Mononuclear cell (primary cell): ENCODE measurements around the gene DKK3. TPM values are rescaled to one million over a fixed set of nuclear protein-coding genes. Genes with fewer than 3 reads are reported as not detected.

ENCODE experiments used
- H3K27me3 ChIP-seq: 2 replicates; pipeline ENCODE4 v1.6.0; 2011; ENCODE audit warnings: low read length, control low read depth; ENCODE audit not compliant: insufficient read depth
- H3K4me1 ChIP-seq: 2 replicates; pipeline ENCODE4 v1.5.1; 2011; ENCODE audit warnings: mild to moderate bottlenecking, low read length, control low read depth; ENCODE audit not compliant: insufficient read depth
- H3K4me3 ChIP-seq: 2 replicates; pipeline ENCODE4 v1.5.1; 2011; ENCODE audit warnings: mild to moderate bottlenecking, low read length, moderate library complexity
- H3K9me3 ChIP-seq: 2 replicates; pipeline ENCODE4 v1.5.1; 2011; ENCODE audit warnings: low read depth, mild to moderate bottlenecking, control low read depth, low read length
- total RNA-seq: library from RNA; depleted of rRNA; stranded (reverse); fragments of >200 nt; gene quantifications from one replicate; pipeline ENCODE4 v1.2.3, GENCODE V29; 2012

Gene DKK3
- total RNA-seq, 1 donor: 0.73 TPM

GRCh38 chr11:11973866-11974265 is 34.6 kb downstream of the DKK3 start:
- H3K27me3 ChIP-seq: no peaks in the 10 kb centered on the region
- H3K4me1 ChIP-seq: no peaks in the 10 kb centered on the region
- H3K9me3 ChIP-seq: no peaks in the 10 kb centered on the region
- H3K4me3 ChIP-seq: no peak overlapping the region

- no peaks in the 10 kb centered on the region for H3K9me3 ChIP-seq
These were observed 35.0 kb downstream of the DKK3 start for GRCh38 chr11:11973361-11973800.

DNA sequence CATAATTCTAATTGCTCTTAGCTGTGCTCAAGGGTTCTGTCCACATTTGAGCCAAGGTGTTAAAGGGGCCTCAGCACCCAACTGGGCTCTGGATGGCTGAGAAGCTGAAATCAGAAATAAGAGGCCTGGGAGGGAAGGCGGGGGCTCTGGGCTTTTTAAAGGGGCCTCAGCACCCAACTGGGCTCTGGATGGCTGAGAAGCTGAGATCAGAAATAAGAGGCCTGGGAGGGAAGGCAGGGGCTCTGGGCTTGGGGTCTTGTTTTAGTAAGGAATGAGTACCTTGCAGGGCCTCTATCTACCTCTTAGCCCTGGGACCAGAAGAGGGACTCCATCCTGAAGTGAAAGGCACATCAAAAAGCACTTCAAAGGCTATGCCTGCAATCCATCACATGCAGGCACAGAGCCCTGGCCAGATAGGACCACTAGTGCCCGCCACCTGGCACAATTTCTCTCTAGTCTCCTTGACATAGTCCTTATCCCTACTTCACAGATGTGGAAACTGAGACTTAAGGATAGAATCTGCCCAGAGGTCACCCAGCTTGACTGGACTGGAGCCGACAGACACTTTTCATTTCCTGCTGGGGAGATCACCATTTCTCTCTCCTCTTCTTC is 35.6 kb downstream of the DKK3 start:
- no peaks in the 10 kb centered on the region for H3K4me1 ChIP-seq
- H3K9me3 ChIP-seq: no peaks in the 10 kb centered on the region
- no peak overlapping the region for H3K4me3 ChIP-seq
- no peaks in the 10 kb centered on the region for H3K27me3 ChIP-seq

More at GRCh38 chr11:11973361-11973800, 35.0 kb downstream of the DKK3 start:
- Histone ChIP-seq H3K4me3 (no peak overlapping the region), H3K27me3 (no peaks in the 10 kb centered on the region), H3K4me1 (no peaks in the 10 kb centered on the region)

GRCh38 chr11:11971906-11972547 is 36.4 kb downstream of the DKK3 start:
- no peaks in the 10 kb centered on the region for H3K9me3 ChIP-seq
- H3K4me1 ChIP-seq: no peaks in the 10 kb centered on the region
- no peak overlapping the region for H3K4me3 ChIP-seq
- no peaks in the 10 kb centered on the region for H3K27me3 ChIP-seq

GRCh38 chr11:11970556-11970955 is 37.9 kb downstream of the DKK3 start:
- Histone ChIP-seq H3K4me3 (no peak overlapping the region), H3K4me1 (no peaks in the 10 kb centered on the region), H3K9me3 (no peaks in the 10 kb centered on the region), H3K27me3 (no peaks in the 10 kb centered on the region)

- H3K9me3 ChIP-seq: no peaks in the 10 kb centered on the region
- no peak overlapping the region for H3K4me3 ChIP-seq
- no peaks in the 10 kb centered on the region for H3K27me3 ChIP-seq
- no peaks in the 10 kb centered on the region for H3K4me1 ChIP-seq
These were observed 38.8 kb downstream of the DKK3 start for GRCh38 chr11:11969380-11970215.

GRCh38 chr11:11968511-11969280 is 39.7 kb downstream of the DKK3 start:
- no peak overlapping the region for H3K4me3 ChIP-seq
- H3K4me1 ChIP-seq: no peaks in the 10 kb centered on the region
- H3K9me3 ChIP-seq: no peaks in the 10 kb centered on the region
- no peaks in the 10 kb centered on the region for H3K27me3 ChIP-seq

DNA sequence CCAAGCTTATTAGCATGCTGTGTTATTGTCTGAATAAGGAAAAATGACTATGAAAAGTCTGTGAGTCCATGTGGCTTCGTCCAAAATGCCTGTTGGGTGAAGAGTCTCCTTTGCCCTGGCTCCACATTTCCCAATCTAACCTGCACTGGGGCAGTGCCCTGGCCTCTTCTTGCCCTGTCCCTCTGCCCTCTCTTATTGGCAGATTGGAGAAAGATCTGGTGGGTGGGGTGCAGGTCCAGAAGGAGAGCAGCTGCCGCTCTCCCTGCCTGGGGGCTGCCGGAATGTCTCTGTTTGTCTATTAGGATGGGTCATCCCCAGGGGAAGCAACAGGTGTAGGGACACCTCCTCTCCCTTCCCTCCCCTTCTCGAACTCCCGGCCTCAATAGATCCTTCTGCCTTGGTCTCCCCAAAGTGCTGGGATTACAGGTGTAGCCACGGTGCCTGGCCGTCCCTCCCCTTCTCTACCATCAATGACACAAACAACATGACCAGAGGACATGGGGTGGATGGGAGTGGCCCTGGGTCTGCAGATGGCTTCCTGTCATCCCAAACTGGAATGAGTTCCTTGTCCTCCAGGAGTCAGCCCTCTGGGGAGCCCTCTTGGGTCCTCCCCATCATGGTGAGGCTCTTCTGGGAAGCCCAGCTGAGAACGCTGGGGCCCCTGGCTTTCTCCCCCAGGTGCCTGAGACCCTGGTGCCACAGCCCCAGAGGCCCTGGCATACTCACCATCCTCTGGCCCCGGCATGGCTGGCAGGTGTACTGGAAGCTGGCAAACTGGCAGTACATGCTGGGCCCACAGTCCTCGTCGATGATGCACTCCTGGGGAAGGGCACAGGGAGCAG is 40.5 kb downstream of the DKK3 start:
- Histone ChIP-seq H3K9me3 (no peaks in the 10 kb centered on the region), H3K27me3 (no peaks in the 10 kb centered on the region), H3K4me1 (no peaks in the 10 kb centered on the region), H3K4me3 (no peak overlapping the region)

DNA sequence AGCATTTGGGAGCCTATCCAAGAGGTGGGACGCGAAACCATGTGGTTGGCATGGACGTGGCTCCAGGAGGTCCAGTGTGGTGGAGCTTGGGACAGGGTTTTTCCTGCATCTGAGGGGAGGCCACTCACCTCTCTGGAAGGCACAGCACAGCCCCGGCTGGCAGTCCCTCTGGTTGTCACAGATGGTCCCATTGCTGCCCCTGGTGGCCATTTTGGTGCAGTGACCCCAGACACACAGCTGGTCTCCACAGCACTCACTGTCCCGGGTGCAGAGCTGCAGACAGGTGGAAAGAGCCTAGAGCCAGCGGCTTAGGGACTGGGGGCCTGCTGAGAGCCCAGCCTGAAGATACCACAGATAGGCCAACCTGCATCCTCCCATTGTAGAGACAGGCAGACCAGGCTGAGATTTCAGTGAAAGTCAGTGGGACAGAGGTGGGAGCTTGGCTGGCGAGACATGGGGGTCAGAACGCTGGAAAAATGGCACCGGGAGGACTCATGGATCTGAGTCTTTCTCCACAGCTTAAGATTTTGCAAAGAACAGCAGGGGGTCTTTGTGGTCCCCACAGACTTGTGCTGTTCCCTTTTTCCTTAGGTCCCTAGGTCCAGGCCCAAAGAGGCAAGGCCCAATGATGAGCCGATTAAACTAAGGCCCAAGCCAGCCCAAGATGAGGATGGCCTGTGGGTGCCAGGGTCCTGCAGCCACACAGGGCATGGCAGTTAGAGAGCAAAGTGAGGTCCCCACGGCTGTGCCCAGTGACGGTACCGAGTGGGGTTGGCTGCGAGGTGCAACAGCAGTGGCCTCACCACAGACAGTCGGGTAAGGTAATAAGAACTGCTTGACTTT is 41.4 kb downstream of the DKK3 start:
- Histone ChIP-seq H3K4me3 (no peak overlapping the region), H3K4me1 (no peaks in the 10 kb centered on the region)

GRCh38 chr11:11966354-11966741 is 42.1 kb downstream of the DKK3 start:
- H3K4me3 ChIP-seq: no peak overlapping the region
- no peaks in the 10 kb centered on the region for H3K27me3 ChIP-seq
- peaks cover 4% of the 10 kb centered on the region for H3K4me1 ChIP-seq
- H3K9me3 ChIP-seq: no peaks in the 10 kb centered on the region

More for the DNA sequence above, 41.4 kb downstream of the DKK3 start:
- Histone ChIP-seq H3K27me3 (no peaks in the 10 kb centered on the region), H3K9me3 (no peaks in the 10 kb centered on the region)

DNA sequence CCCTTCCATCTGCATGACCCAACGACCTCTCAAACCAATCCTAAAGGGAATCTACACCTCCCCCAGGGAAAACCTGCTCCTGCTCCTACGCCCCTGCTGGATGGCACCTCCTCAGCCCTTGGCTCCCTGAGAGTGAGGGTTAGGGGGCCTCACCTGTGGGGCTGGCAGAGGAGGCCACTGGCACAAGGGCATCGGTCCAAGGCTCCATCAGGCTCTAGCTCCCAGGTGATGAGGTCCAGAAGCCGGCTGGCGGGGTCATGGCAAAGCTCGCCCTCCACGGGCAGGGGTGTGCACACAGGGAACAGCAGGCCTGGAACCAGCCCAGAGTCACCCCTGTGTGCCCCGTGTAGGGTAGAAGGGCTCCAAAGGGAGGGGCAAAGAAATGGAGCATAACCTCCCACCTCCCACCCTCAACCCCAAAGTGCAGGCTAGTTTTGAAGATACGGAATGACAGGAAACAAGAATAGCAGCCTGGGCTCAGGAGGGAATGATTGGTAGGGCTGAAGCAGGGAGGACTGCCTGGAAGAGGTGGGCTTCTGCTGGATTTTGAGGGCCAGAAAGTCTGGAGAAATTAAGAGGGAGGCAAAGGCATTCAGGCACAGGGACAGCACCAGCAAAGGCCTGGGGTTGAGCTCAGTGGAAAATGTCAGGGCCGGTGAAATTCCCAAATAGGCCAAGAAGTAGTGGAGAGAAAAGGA is 42.6 kb downstream of the DKK3 start:
- Histone ChIP-seq H3K4me3 (no peak overlapping the region), H3K9me3 (no peaks in the 10 kb centered on the region), H3K27me3 (no peaks in the 10 kb centered on the region), H3K4me1 (peaks cover 9% of the 10 kb centered on the region)

GRCh38 chr11:11965192-11965591 is 43.2 kb downstream of the DKK3 start:
- H3K4me3 ChIP-seq: no peak overlapping the region
- H3K4me1 ChIP-seq: peaks cover 15% of the 10 kb centered on the region
- no peaks in the 10 kb centered on the region for H3K9me3 ChIP-seq
- H3K27me3 ChIP-seq: no peaks in the 10 kb centered on the region

DNA sequence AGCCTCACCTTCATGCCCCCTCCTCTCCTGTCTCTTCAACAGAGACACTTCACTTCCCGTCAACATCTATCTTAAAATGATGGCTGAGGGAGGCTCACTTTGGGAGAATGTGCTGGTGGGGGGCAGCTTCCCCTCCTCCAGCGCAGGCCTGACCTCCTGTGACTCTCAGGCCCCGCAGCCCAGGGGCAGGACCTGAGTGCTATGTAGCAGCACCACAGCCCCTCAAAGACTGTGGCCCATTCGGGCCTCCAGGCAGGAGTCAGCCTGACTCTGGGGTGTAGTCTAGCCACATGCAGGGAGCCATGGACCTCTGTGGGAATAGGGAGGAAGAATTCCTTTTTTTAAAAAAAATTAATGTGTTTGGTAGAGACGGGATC is 43.7 kb downstream of the DKK3 start:
- H3K9me3 ChIP-seq: no peaks in the 10 kb centered on the region
- H3K4me3 ChIP-seq: no peak overlapping the region
- H3K4me1 ChIP-seq: peaks cover 18% of the 10 kb centered on the region
- no peaks in the 10 kb centered on the region for H3K27me3 ChIP-seq
